Fibroblast of villous mesenchyme (primary cell): ENCODE results near the gene DCDC2. TPM values are rescaled to one million over a fixed set of nuclear protein-coding genes. Genes with fewer than 3 reads are reported as not detected.

ENCODE experiments used
- DNase-seq: peaks from one replicate; pipeline ENCODE4 v3.0.0-alpha.2; 2010; ENCODE audit warnings: low read depth
- H3K4me3 ChIP-seq: 2 replicates; pipeline ENCODE4 v1.5.1; 2011; ENCODE audit warnings: low read depth, mild to moderate bottlenecking, low read length
- total RNA-seq: library from RNA; depleted of rRNA; stranded (reverse); fragments of >200 nt; gene quantifications from 2 replicates; pipeline ENCODE4 v1.2.3, GENCODE V29; 2012
- TF ChIP-seq, protein P1 (sequence below): IDR thresholded peaks from 2 replicates; pipeline ENCODE4 v1.5.1; 2012; ENCODE audit warnings: low read depth, mild to moderate bottlenecking, low read length; ENCODE audit not compliant: insufficient read depth

DCDC2 gene
- total RNA-seq, 1 donor = 0.43 TPM

DNA sequence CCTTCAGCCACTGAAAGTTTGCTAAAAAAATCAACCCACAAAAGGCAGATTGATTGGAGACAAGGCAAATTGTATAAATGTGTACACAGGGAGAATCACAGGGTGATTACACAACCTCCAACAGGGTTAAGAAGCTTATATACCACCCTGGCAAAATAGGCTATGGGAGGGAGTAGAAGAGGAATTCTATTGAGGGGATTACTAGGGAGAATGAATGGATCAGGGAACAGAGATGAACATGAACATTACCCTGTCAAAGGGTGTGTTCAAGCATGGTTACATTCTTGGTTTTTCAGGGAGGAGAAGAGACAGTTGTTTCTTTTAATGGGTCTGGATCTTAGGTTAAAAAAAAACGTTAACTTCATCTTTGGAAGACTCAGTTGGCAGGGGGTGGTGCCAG lies 39.8 kb upstream of the DCDC2 start:
- TF ChIP-seq, protein P1, sequence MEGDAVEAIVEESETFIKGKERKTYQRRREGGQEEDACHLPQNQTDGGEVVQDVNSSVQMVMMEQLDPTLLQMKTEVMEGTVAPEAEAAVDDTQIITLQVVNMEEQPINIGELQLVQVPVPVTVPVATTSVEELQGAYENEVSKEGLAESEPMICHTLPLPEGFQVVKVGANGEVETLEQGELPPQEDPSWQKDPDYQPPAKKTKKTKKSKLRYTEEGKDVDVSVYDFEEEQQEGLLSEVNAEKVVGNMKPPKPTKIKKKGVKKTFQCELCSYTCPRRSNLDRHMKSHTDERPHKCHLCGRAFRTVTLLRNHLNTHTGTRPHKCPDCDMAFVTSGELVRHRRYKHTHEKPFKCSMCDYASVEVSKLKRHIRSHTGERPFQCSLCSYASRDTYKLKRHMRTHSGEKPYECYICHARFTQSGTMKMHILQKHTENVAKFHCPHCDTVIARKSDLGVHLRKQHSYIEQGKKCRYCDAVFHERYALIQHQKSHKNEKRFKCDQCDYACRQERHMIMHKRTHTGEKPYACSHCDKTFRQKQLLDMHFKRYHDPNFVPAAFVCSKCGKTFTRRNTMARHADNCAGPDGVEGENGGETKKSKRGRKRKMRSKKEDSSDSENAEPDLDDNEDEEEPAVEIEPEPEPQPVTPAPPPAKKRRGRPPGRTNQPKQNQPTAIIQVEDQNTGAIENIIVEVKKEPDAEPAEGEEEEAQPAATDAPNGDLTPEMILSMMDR = no peak
- H3K4me3 ChIP-seq = no peak overlapping the region
- DNase-seq = no peak

- DNase-seq = no peak
- TF ChIP-seq, protein P1 = no peak
- no peak overlapping the region for H3K4me3 ChIP-seq
Measured at GRCh38 chr6:24396824-24397223, 39.0 kb upstream of the DCDC2 start.

- TF ChIP-seq, protein P1 = no peak
- peak; percentile 92 for DNase-seq
- H3K4me3 ChIP-seq = no peak overlapping the region
Measured at GRCh38 chr6:24394780-24395437, 37.0 kb upstream of the DCDC2 start.

GRCh38 chr6:24394061-24394779 lies 36.4 kb upstream of the DCDC2 start:
- TF ChIP-seq, protein P1 = no peak
- H3K4me3 ChIP-seq = no peak overlapping the region
- DNase-seq = no peak

GRCh38 chr6:24391756-24392405 lies 34.0 kb upstream of the DCDC2 start:
- TF ChIP-seq, protein P1 = no peak
- no peak for DNase-seq
- H3K4me3 ChIP-seq = no peak overlapping the region

DNA sequence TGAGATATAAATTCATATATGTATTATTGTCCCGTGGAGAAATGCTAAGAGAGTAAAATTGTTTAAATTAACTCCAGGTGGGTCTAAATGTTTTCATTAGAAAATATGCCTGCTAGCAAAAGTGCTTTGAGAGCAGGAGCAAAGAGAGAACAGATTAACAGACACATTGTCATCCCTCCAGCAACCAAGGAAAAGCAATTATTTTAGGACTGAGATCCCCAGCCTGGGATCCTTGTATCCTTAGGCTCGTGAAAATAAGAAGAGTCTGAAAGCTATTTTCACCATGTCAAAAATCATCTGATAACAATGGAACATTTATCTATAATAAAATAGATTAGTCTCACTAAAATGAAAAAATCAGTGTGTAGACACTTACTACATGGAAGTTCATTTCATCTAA lies 33.3 kb upstream of the DCDC2 start:
- DNase-seq = no peak
- no peak overlapping the region for H3K4me3 ChIP-seq
- TF ChIP-seq, protein P1 = no peak
